ENCODE results near the gene CNTNAP5. TPM values are rescaled to one million over a fixed set of nuclear protein-coding genes. Genes with fewer than 3 reads are reported as not detected.

CNTNAP5 gene
- total and polyA plus RNA-seq, 7 experiments from 2014 or later: not detected

- Mint-ChIP-seq H3K4me3 (no peak overlapping the region), H3K4me1 (no peaks in the 10 kb centered on the region), H3K9me3 (peaks cover 0 to 7% (median 3%) of the 10 kb centered on the region in 11 donors), H3K27me3 (no peaks in the 10 kb centered on the region), H3K36me3 (no peaks in the 10 kb centered on the region), H3K27ac (no peak overlapping the region)
- no peak overlapping the region for H3K4me3 ChIP-seq (ENCODE audit: low read length)
- POLR2A ChIA-PET: no interaction called here
- no peak for DNase-seq
- ATAC-seq: no peak
- H3K36me3 ChIP-seq (ENCODE audit: control insufficient read depth in 2 of 3, insufficient read depth in 3 of 3, low read length in 3 of 3): no peaks in the 10 kb centered on the region
- intact Hi-C loops (cut with micrococcal nuclease): no loop called here
- CTCF ChIA-PET: no interaction called here
- no peaks in the 10 kb centered on the region for H3K4me1 ChIP-seq (ENCODE audit: control insufficient read depth in 2 of 2, insufficient read depth in 2 of 2, low read length in 2 of 2)
- H3K9me3 ChIP-seq (ENCODE audit: control insufficient read depth in 2 of 3, low read length in 3 of 3): no peaks in the 10 kb centered on the region
- H3K27ac ChIP-seq (ENCODE audit: low read depth, low read length): no peak overlapping the region
- H3K27me3 ChIP-seq (ENCODE audit: control insufficient read depth in 2 of 2, insufficient read depth in 2 of 2, low read length in 2 of 2): no peaks in the 10 kb centered on the region
Measured at GRCh38 chr2:124267794-124268193, 242.7 kb downstream of the CNTNAP5 start.

GRCh38 chr2:124269348-124269747 is 244.3 kb downstream of the CNTNAP5 start:
- DNase-seq: no peak
- peaks cover 0 to 9% (median 3%) of the 10 kb centered on the region in 11 donors for H3K9me3 Mint-ChIP-seq
- no peaks in the 10 kb centered on the region for H3K36me3 Mint-ChIP-seq
- H3K4me1 Mint-ChIP-seq: no peaks in the 10 kb centered on the region
- no peak for ATAC-seq
- Histone ChIP-seq H3K4me1 (ENCODE audit: control insufficient read depth in 2 of 2, insufficient read depth in 2 of 2, low read length in 2 of 2) (no peaks in the 10 kb centered on the region), H3K36me3 (ENCODE audit: control insufficient read depth in 2 of 3, insufficient read depth in 3 of 3, low read length in 3 of 3) (no peaks in the 10 kb centered on the region), H3K9me3 (ENCODE audit: control insufficient read depth in 2 of 3, low read length in 3 of 3) (no peaks in the 10 kb centered on the region), H3K4me3 (ENCODE audit: low read length) (no peak overlapping the region), H3K27ac (ENCODE audit: low read depth, low read length) (no peak overlapping the region), H3K27me3 (ENCODE audit: control insufficient read depth in 2 of 2, insufficient read depth in 2 of 2, low read length in 2 of 2) (no peaks in the 10 kb centered on the region)
- H3K27ac Mint-ChIP-seq: no peak overlapping the region
- no peaks in the 10 kb centered on the region for H3K27me3 Mint-ChIP-seq
- ChIA-PET POLR2A (no interaction called here), CTCF (no interaction called here)
- H3K4me3 Mint-ChIP-seq: no peak overlapping the region
- intact Hi-C loops (cut with micrococcal nuclease): no loop called here

- Histone ChIP-seq H3K27me3 (ENCODE audit: control insufficient read depth in 2 of 2, insufficient read depth in 2 of 2, low read length in 2 of 2) (no peaks in the 10 kb centered on the region), H3K4me3 (ENCODE audit: low read length) (no peak overlapping the region), H3K4me1 (ENCODE audit: control insufficient read depth in 2 of 2, insufficient read depth in 2 of 2, low read length in 2 of 2) (no peaks in the 10 kb centered on the region), H3K9me3 (ENCODE audit: control insufficient read depth in 2 of 3, low read length in 3 of 3) (no peaks in the 10 kb centered on the region), H3K36me3 (ENCODE audit: control insufficient read depth in 2 of 3, insufficient read depth in 3 of 3, low read length in 3 of 3) (no peaks in the 10 kb centered on the region), H3K27ac (ENCODE audit: low read depth, low read length) (no peak overlapping the region)
- Mint-ChIP-seq H3K36me3 (no peaks in the 10 kb centered on the region), H3K27me3 (no peaks in the 10 kb centered on the region), H3K9me3 (peaks cover 0 to 8% (median 4%) of the 10 kb centered on the region in 11 donors), H3K4me1 (no peaks in the 10 kb centered on the region), H3K4me3 (no peak overlapping the region), H3K27ac (no peak overlapping the region)
- POLR2A ChIA-PET: no interaction called here
- CTCF ChIA-PET: no interaction called here
- DNase-seq: no peak
- no peak for ATAC-seq
- intact Hi-C loops (cut with micrococcal nuclease): no loop called here
Measured at GRCh38 chr2:124272261-124272841, 247.3 kb downstream of the CNTNAP5 start.

- Mint-ChIP-seq H3K4me3 (no peak overlapping the region), H3K4me1 (no peaks in the 10 kb centered on the region), H3K9me3 (peaks cover 0 to 11% (median 3%) of the 10 kb centered on the region in 11 donors), H3K27me3 (no peaks in the 10 kb centered on the region), H3K36me3 (no peaks in the 10 kb centered on the region), H3K27ac (no peak overlapping the region)
- Histone ChIP-seq H3K27ac (ENCODE audit: low read depth, low read length) (no peak overlapping the region), H3K27me3 (ENCODE audit: control insufficient read depth in 2 of 2, insufficient read depth in 2 of 2, low read length in 2 of 2) (no peaks in the 10 kb centered on the region), H3K4me1 (ENCODE audit: control insufficient read depth in 2 of 2, insufficient read depth in 2 of 2, low read length in 2 of 2) (no peaks in the 10 kb centered on the region), H3K36me3 (ENCODE audit: control insufficient read depth in 2 of 3, insufficient read depth in 3 of 3, low read length in 3 of 3) (no peaks in the 10 kb centered on the region), H3K9me3 (ENCODE audit: control insufficient read depth in 2 of 3, low read length in 3 of 3) (peaks cover 0 to 3% (median 0%) of the 10 kb centered on the region in 3 experiments), H3K4me3 (ENCODE audit: low read length) (no peak overlapping the region)
- no peak for DNase-seq
- intact Hi-C loops (cut with micrococcal nuclease): no loop called here
- ChIA-PET CTCF (no interaction called here), POLR2A (no interaction called here)
- ATAC-seq: no peak
Measured at GRCh38 chr2:124281541-124281940, 256.5 kb downstream of the CNTNAP5 start.

GRCh38 chr2:124283096-124283495 is 258.0 kb downstream of the CNTNAP5 start:
- Histone ChIP-seq H3K36me3 (ENCODE audit: control insufficient read depth in 2 of 3, insufficient read depth in 3 of 3, low read length in 3 of 3) (no peaks in the 10 kb centered on the region), H3K27me3 (ENCODE audit: control insufficient read depth in 2 of 2, insufficient read depth in 2 of 2, low read length in 2 of 2) (no peaks in the 10 kb centered on the region), H3K27ac (ENCODE audit: low read depth, low read length) (no peak overlapping the region), H3K4me1 (ENCODE audit: control insufficient read depth in 2 of 2, insufficient read depth in 2 of 2, low read length in 2 of 2) (no peaks in the 10 kb centered on the region), H3K4me3 (ENCODE audit: low read length) (no peak overlapping the region), H3K9me3 (ENCODE audit: control insufficient read depth in 2 of 3, low read length in 3 of 3) (peaks cover 0 to 4% (median 3%) of the 10 kb centered on the region in 3 experiments)
- Mint-ChIP-seq H3K36me3 (no peaks in the 10 kb centered on the region), H3K27ac (no peak overlapping the region), H3K27me3 (no peaks in the 10 kb centered on the region), H3K4me1 (no peaks in the 10 kb centered on the region), H3K9me3 (peaks cover 0 to 13% (median 4%) of the 10 kb centered on the region in 11 donors), H3K4me3 (no peak overlapping the region)
- POLR2A ChIA-PET: no interaction called here
- ATAC-seq: no peak
- CTCF ChIA-PET: no interaction called here
- DNase-seq: no peak
- intact Hi-C loops (cut with micrococcal nuclease): no loop called here

- ATAC-seq: no peak
- H3K4me1 Mint-ChIP-seq: no peaks in the 10 kb centered on the region
Measured at GRCh38 chr2:124286089-124286783, 261.1 kb downstream of the CNTNAP5 start.

GRCh38 chr2:124289060-124289459 is 264.0 kb downstream of the CNTNAP5 start:
- ATAC-seq (no peak), DNase-seq (no peak)
- H3K36me3 ChIP-seq (ENCODE audit: control insufficient read depth in 2 of 3, insufficient read depth in 3 of 3, low read length in 3 of 3): no peaks in the 10 kb centered on the region
- Mint-ChIP-seq H3K4me1 (no peaks in the 10 kb centered on the region), H3K27ac (no peak overlapping the region), H3K4me3 (no peak overlapping the region), H3K9me3 (peaks cover 0 to 12% (median 4%) of the 10 kb centered on the region in 11 donors), H3K27me3 (no peaks in the 10 kb centered on the region), H3K36me3 (no peaks in the 10 kb centered on the region)
- CTCF ChIA-PET: no interaction called here
- POLR2A ChIA-PET: no interaction called here
- no peak overlapping the region for H3K27ac ChIP-seq (ENCODE audit: low read depth, low read length)
- intact Hi-C loops (cut with micrococcal nuclease): no loop called here
- no peak overlapping the region for H3K4me3 ChIP-seq (ENCODE audit: low read length)
- no peaks in the 10 kb centered on the region for H3K4me1 ChIP-seq (ENCODE audit: control insufficient read depth in 2 of 2, insufficient read depth in 2 of 2, low read length in 2 of 2)
- H3K9me3 ChIP-seq (ENCODE audit: control insufficient read depth in 2 of 3, low read length in 3 of 3): peaks cover 0 to 4% (median 0%) of the 10 kb centered on the region in 3 experiments
- H3K27me3 ChIP-seq (ENCODE audit: control insufficient read depth in 2 of 2, insufficient read depth in 2 of 2, low read length in 2 of 2): no peaks in the 10 kb centered on the region

More at GRCh38 chr2:124286089-124286783, 261.1 kb downstream of the CNTNAP5 start:
- H3K9me3 Mint-ChIP-seq: peaks cover 0 to 18% (median 5%) of the 10 kb centered on the region in 11 donors
- H3K27me3 Mint-ChIP-seq: no peaks in the 10 kb centered on the region
- Histone ChIP-seq H3K36me3 (ENCODE audit: control insufficient read depth in 2 of 3, insufficient read depth in 3 of 3, low read length in 3 of 3) (no peaks in the 10 kb centered on the region), H3K4me3 (ENCODE audit: low read length) (no peak overlapping the region), H3K9me3 (ENCODE audit: control insufficient read depth in 2 of 3, low read length in 3 of 3) (peaks cover 0 to 4% (median 0%) of the 10 kb centered on the region in 3 experiments), H3K27ac (ENCODE audit: low read depth, low read length) (no peak overlapping the region), H3K27me3 (ENCODE audit: control insufficient read depth in 2 of 2, insufficient read depth in 2 of 2, low read length in 2 of 2) (no peaks in the 10 kb centered on the region), H3K4me1 (ENCODE audit: control insufficient read depth in 2 of 2, insufficient read depth in 2 of 2, low read length in 2 of 2) (no peaks in the 10 kb centered on the region)
- no peak overlapping the region for H3K27ac Mint-ChIP-seq
- no peak for DNase-seq
- ChIA-PET CTCF (no interaction called here), POLR2A (interaction anchor here (0.5 kb wide), 1 partner anchor 47 kb away, joined by 3 read pairs; no protein-coding TSS in a partner anchor)
- no peaks in the 10 kb centered on the region for H3K36me3 Mint-ChIP-seq
- H3K4me3 Mint-ChIP-seq: no peak overlapping the region
- intact Hi-C loops (cut with micrococcal nuclease): no loop called here
